Measurements from ENCODE around the gene COL1A2. TPM values are rescaled to one million over a fixed set of nuclear protein-coding genes. Genes with fewer than 3 reads are reported as not detected.

The COL1A2 gene
- total RNA-seq, 2 donors from 2014 or later = not detected

DNA sequence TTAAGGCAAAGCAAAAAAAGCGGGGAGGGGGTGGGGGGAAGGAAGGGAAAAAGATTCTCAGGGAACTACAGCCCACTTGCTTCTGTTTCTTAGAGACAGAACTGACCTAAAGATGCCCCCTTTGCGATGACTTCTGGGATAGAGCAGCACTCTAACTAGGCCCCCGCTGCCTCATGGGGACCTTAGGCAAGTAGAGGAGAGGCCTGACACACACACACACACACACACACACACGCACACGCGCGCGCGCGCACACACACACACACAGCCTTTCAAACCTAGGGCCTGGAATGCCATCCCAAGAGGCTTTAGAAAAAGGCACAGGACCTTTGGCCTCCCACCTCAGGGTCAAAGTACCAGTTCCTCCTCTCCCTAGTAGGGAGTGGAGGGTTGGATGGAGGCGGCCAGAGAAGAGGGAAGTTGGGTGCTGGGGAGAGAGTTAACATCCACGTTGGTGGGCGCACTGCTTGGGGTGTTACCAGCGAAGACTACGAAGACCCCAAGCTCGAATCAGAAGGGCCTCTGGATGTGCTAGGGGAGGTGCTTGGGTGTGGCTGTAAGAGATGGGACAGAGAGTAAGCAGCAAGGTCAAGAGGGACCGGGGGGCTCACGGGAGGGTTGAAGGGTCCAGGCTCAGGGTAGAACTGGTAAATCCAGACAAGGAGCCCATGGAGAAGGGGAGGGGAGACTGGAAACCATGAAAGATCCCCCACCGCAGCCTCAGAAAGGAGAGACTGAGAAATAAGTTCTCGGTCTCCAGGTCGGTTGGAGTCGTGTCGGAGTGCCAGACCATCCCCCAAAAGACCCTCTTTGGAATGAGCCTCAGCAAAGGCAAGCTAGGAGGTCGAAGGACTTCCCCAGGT, 1.2 kb upstream of the COL1A2 start:
- ATAC-seq (replicated peaks) = no peak
- H3K27me3 Mint-ChIP-seq = peaks cover 42% of the 10 kb centered on the region
- H3K4me3 Mint-ChIP-seq = no peak overlapping the region
- no peaks in the 10 kb centered on the region for H3K36me3 Mint-ChIP-seq (ENCODE audit: low read depth)
- H3K4me1 Mint-ChIP-seq = peaks cover 5% of the 10 kb centered on the region
- no peaks in the 10 kb centered on the region for H3K9me3 Mint-ChIP-seq
- H3K27ac Mint-ChIP-seq = no peak overlapping the region

DNA sequence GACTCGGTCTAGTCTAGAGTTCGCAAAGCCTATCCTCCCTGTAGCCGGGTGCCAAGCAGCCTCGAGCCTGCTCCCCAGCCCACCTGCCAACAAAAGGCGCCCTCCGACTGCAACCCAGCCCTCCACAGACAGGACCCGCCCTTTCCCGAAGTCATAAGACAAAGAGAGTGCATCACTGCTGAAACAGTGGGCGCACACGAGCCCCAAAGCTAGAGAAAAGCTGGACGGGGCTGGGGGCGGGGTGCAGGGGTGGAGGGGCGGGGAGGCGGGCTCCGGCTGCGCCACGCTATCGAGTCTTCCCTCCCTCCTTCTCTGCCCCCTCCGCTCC, 622 bp upstream of the COL1A2 start:
- Mint-ChIP-seq H3K4me3 (no peak overlapping the region), H3K27me3 (peaks cover 46% of the 10 kb centered on the region), H3K36me3 (ENCODE audit: low read depth) (no peaks in the 10 kb centered on the region), H3K27ac (no peak overlapping the region), H3K4me1 (peaks cover 5% of the 10 kb centered on the region), H3K9me3 (no peaks in the 10 kb centered on the region)
- ATAC-seq (replicated peaks) = no peak

DNA sequence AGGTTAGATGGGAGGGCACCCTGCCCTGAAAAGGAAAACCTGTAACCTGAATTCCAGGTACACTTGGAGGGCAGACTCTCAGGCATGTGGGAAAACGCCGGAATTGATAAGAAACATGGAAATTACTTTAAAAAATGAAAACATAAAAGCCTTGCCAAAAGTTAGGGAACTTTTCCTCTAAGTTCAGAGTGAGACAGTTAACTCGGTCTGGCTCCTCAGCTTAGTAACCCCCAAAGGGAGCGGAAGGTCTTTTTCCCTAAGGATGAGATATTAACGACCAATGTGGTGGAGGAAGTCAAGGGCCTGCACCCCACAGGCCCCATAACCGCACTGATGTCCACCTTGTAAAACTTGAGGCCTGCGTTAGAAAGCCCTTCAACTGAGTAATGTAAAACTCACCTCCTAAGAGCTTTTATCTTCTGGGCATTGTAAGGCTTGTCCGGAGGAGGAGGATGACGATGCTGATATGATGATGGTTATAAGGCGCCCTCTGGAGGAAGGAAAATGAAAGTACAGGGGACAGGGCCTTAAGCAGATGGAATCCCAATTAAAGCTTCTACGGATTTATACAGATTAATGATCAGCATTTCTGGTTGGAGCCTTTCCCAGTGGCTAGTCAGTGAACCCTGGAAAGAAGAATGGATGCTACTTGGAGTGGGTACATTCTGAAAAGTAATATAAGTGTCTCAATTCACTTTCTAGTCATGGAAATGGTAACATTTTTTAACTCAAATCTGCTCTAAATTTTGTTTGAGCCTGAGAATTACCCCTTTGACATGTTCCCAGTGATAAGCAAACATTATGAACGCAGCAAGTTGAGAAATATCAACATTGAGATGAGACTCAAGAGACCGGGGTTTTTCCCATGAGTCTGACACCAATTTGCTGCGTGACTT, 694 bp downstream of the COL1A2 start:
- H3K27ac Mint-ChIP-seq = no peak overlapping the region
- H3K4me1 Mint-ChIP-seq = peaks cover 5% of the 10 kb centered on the region
- peak overlapping the region; percentile 46 for H3K4me3 Mint-ChIP-seq
- peak; percentile 75 for ATAC-seq (replicated peaks)
- no peaks in the 10 kb centered on the region for H3K9me3 Mint-ChIP-seq
- H3K27me3 Mint-ChIP-seq = peaks cover 41% of the 10 kb centered on the region
- no peaks in the 10 kb centered on the region for H3K36me3 Mint-ChIP-seq (ENCODE audit: low read depth)

DNA sequence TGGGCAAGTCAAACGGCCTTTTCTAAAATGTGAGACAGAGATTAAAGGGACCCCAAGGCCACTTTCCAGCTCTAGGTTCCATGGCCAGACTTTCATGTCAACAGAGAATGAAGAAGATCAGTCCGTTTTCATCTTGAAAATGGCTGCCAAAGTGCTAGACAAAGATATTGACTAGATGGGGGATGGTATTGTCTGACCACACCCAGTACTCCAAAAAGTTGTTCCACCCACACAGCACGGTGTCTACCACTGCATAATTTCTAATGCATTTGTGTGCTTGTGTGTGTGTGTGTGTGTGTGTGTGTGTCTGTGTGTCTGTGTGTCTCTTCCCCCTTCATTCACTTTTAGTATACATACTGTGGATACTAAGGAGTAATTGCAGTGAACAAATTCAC, 1.3 kb downstream of the COL1A2 start:
- Mint-ChIP-seq H3K36me3 (ENCODE audit: low read depth) (no peaks in the 10 kb centered on the region), H3K4me3 (no peak overlapping the region), H3K4me1 (peaks cover 5% of the 10 kb centered on the region)

DNA sequence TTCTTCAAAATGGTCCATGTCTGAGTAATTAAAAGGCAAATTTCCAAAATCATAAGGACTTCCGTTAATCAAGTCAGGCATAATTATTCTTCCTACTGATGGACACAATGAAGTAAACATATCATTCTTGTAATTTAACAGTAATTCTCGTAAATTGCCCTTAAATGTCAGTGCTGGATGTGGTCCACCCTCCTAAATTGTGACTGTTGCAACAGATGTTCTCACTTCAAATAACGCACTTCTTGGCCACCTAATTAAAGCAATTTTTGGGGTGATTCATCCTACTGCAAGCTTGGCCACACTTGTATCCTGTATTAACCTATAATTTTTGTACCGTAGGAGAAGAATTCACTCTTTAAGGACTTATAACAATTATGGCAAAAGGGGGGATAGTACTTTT, 1.9 kb downstream of the COL1A2 start:
- Mint-ChIP-seq H3K4me3 (no peak overlapping the region), H3K36me3 (ENCODE audit: low read depth) (no peaks in the 10 kb centered on the region), H3K9me3 (no peaks in the 10 kb centered on the region), H3K27me3 (peaks cover 47% of the 10 kb centered on the region), H3K4me1 (peaks cover 5% of the 10 kb centered on the region), H3K27ac (no peak overlapping the region)
- ATAC-seq (replicated peaks) = no peak

More for the DNA sequence above, 1.3 kb downstream of the COL1A2 start:
- H3K27ac Mint-ChIP-seq = no peak overlapping the region
- H3K9me3 Mint-ChIP-seq = no peaks in the 10 kb centered on the region
- no peak for ATAC-seq (replicated peaks)
- peaks cover 46% of the 10 kb centered on the region for H3K27me3 Mint-ChIP-seq

DNA sequence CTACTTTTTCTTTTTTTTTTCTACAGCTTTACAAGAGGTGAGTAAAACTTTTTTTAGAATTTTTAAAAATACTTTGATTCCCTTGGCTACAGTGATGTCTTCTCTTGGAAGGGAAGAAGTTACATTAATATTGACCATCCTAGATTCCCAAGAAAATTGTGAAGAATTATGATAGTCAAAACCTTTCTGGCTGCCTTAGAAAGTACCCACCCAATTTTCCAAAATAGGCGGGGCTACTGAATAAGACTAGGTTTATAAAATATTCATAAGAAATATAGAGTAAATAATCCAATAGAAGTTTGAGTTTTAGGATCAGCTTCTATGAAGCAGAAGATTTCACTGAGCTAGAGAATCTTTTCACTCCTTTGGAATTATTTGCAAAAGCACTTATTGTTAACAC, 3.0 kb downstream of the COL1A2 start:
- H3K27ac Mint-ChIP-seq = no peak overlapping the region
- no peaks in the 10 kb centered on the region for H3K9me3 Mint-ChIP-seq
- H3K4me3 Mint-ChIP-seq = no peak overlapping the region
- peaks cover 5% of the 10 kb centered on the region for H3K4me1 Mint-ChIP-seq
- H3K36me3 Mint-ChIP-seq (ENCODE audit: low read depth) = no peaks in the 10 kb centered on the region
- H3K27me3 Mint-ChIP-seq = peaks cover 45% of the 10 kb centered on the region
- no peak for ATAC-seq (replicated peaks)

DNA sequence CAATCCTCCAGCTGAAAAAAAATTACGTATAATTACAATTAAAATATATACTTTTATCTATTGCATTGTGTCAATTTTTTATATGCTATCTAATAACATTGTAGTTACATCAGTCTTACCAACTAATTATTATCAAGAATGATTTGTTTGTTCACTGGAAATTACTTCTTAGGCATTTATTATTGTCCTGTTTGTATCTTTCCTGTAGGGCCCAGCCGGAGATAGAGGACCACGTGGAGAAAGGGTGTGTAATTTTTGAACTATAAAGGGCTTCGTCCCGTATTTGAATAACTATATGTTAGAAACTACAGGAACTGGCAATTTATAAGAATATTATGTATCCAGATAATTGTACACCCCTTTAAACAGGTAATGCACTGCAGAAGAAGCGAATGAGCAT, 4.1 kb downstream of the COL1A2 start:
- peaks cover 43% of the 10 kb centered on the region for H3K27me3 Mint-ChIP-seq
- ATAC-seq (replicated peaks) = no peak
- no peaks in the 10 kb centered on the region for H3K9me3 Mint-ChIP-seq
- H3K4me3 Mint-ChIP-seq = no peak overlapping the region
- no peak overlapping the region for H3K27ac Mint-ChIP-seq
- no peaks in the 10 kb centered on the region for H3K36me3 Mint-ChIP-seq (ENCODE audit: low read depth)
- peaks cover 5% of the 10 kb centered on the region for H3K4me1 Mint-ChIP-seq

DNA sequence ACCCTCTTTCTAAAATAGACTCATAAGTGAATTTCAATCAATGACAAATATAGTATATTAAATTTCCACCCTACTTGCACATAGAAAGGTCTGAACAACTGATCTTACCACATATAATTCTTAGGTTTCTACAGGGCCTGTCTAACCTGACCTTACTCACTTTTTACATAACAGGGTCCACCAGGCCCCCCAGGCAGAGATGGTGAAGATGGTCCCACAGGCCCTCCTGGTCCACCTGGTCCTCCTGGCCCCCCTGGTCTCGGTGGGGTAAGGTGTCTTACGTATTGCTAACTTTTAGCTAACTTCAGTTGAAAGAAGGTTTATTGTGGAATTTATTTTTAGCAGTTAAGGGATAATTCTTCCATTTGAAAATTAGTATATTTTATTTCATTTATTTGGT, 5.3 kb downstream of the COL1A2 start:
- H3K4me1 Mint-ChIP-seq = peaks cover 2% of the 10 kb centered on the region

DNA sequence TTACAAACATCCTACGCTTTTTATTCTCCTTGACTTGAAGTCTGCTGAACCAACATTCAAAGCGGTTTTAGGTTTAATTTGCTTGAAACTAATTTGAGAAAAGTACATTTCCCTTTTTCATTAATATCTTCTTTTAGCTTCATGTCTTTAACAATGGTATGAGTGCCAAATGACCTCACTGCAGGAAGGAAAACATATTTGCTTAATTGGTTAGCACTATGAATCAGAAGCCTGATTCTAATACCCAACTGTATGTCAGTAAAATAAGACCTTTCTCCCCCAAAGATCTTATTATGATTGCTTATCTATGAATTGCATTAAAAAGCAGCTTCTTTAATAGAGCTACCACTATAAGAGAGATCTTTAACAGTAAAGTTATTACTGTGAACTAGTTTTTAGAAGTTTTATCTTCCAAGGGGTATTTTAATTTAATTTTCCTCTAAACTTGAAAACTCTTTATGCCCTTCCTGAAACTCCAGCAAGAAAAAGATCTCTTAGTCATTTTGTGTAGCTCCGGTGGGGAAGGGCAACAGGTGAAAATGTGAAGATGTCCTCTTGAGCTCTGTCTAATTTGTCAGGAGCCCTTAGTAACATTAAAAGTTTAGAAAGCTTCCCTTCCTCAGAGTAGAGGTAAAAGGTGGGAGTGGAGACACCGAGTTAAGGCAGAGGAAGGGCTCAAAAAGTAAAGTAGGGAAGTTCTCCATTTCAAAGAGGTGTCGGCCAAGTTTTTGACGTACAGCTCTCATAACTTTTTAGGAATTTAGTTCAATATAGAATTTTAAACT, 6.1 kb downstream of the COL1A2 start:
- no peak for ATAC-seq (replicated peaks)
- H3K9me3 Mint-ChIP-seq = no peaks in the 10 kb centered on the region
- H3K4me3 Mint-ChIP-seq = no peak overlapping the region
- no peak overlapping the region for H3K27ac Mint-ChIP-seq
- H3K36me3 Mint-ChIP-seq (ENCODE audit: low read depth) = no peaks in the 10 kb centered on the region
- H3K27me3 Mint-ChIP-seq = peaks cover 33% of the 10 kb centered on the region
- H3K4me1 Mint-ChIP-seq = no peaks in the 10 kb centered on the region

More for the DNA sequence above, 5.3 kb downstream of the COL1A2 start:
- Mint-ChIP-seq H3K9me3 (no peaks in the 10 kb centered on the region), H3K4me3 (no peak overlapping the region), H3K36me3 (ENCODE audit: low read depth) (no peaks in the 10 kb centered on the region), H3K27me3 (peaks cover 41% of the 10 kb centered on the region), H3K27ac (no peak overlapping the region)
- no peak for ATAC-seq (replicated peaks)

DNA sequence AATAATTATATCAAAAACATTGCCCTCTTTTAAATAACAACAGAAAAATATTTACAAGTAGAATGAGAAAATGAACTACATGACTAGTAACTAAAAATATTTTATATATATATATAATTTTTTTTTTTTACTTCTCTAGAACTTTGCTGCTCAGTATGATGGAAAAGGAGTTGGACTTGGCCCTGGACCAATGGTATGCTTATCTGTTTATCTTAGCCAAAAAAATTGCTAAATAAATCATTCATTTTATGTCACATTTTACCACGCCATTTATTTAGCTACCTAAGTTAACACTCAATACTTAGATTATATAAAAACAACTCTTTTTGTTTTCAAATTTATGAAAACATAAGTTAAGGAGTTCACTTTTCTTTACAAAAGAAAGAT, 6.7 kb downstream of the COL1A2 start:
- ATAC-seq (replicated peaks) = no peak
- no peak overlapping the region for H3K4me3 Mint-ChIP-seq
- H3K4me1 Mint-ChIP-seq = no peaks in the 10 kb centered on the region
- H3K9me3 Mint-ChIP-seq = no peaks in the 10 kb centered on the region
- no peak overlapping the region for H3K27ac Mint-ChIP-seq
- peaks cover 28% of the 10 kb centered on the region for H3K27me3 Mint-ChIP-seq
- H3K36me3 Mint-ChIP-seq (ENCODE audit: low read depth) = no peaks in the 10 kb centered on the region

DNA sequence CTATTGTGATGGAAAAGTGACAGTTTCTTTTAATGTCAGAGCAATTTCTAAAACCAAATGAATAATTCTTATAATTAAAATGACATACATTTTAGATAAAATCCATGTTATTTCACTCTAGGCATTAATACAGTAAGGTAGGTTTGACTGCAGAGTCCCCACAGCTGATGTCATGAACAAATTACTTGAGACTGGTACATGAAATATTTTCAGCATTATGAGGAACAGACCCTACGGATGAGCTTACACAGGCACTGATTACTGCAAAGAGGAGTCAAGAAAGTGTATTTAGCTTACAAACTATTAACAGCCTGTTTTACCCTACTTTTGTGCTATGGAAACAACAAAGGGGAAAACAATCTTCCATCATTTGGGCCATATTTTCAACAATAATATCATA, 8.9 kb downstream of the COL1A2 start:
- Mint-ChIP-seq H3K4me1 (no peaks in the 10 kb centered on the region), H3K9me3 (no peaks in the 10 kb centered on the region)

DNA sequence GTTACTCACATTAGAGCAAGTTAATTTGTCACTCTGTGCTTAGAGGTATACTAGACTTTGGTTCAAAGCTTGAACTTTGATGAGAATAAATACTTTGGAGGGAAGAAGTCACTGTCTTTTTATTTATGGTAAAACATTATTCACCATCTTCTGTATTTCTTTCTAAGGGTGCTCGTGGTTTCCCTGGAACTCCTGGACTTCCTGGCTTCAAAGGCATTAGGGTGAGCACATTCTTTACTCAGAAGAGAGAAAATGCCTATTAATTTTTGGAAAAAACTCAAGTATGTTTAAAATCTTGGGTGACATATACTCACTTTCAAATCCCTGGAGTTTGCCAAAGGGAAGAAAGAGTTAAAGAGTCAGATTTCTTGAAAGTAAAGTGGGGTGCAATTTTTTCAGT, 10.8 kb downstream of the COL1A2 start:
- Mint-ChIP-seq H3K4me3 (no peak overlapping the region), H3K4me1 (no peaks in the 10 kb centered on the region), H3K27me3 (peaks cover 18% of the 10 kb centered on the region), H3K36me3 (ENCODE audit: low read depth) (no peaks in the 10 kb centered on the region), H3K9me3 (no peaks in the 10 kb centered on the region), H3K27ac (no peak overlapping the region)
- no peak for ATAC-seq (replicated peaks)

More for the DNA sequence above, 8.9 kb downstream of the COL1A2 start:
- ATAC-seq (replicated peaks) = no peak
- Mint-ChIP-seq H3K4me3 (no peak overlapping the region), H3K27me3 (peaks cover 25% of the 10 kb centered on the region), H3K36me3 (ENCODE audit: low read depth) (no peaks in the 10 kb centered on the region), H3K27ac (no peak overlapping the region)

DNA sequence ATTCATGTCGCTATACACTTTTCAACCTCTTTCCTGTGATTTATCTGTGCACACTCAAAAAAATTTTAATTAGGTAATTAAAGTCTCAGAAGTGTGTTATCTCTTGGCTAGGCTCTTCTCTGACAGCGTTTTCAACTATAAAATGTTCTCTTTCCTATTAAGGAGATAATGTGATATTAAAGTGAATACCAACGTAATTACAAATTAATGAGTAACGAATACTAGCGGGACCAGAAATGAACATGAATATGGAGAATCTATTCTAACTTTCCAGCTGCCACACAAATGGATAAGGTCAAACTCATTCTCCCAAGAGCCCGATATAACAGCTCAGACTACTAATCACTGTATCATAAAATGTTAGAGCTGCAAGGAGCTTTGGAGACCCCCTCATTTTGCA, 12.0 kb downstream of the COL1A2 start:
- Mint-ChIP-seq H3K9me3 (no peaks in the 10 kb centered on the region), H3K27me3 (peaks cover 12% of the 10 kb centered on the region), H3K36me3 (ENCODE audit: low read depth) (no peaks in the 10 kb centered on the region), H3K27ac (no peak overlapping the region), H3K4me1 (no peaks in the 10 kb centered on the region), H3K4me3 (no peak overlapping the region)
- no peak for ATAC-seq (replicated peaks)

DNA sequence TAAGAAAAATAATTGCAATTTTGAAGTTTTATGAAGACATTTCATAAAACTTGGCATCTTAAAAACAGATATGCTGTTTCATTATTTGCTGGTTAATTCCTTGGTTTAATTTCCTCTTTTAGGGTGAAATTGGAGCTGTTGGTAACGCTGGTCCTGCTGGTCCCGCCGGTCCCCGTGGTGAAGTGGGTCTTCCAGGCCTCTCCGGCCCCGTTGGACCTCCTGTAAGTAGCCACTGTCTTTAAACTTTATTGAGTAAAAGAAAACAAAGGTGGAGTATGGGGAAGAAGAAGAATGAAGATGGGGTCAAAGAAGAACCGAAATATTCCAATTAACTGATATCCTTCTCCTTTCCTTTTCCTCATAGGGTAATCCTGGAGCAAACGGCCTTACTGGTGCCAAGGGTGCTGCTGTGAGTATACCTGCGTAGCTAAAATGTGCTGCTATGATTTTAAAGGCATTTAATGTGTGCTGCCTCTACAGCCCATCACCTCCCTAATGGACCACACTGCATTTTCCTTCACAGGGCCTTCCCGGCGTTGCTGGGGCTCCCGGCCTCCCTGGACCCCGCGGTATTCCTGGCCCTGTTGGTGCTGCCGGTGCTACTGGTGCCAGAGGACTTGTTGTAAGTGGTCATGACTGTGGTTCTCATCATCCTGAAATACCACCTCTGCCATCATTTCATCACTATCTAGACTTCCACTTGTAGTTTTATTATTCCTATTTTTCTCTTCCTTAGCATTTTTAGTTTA, 14.7 kb downstream of the COL1A2 start:
- no peak overlapping the region for H3K4me3 Mint-ChIP-seq
- no peak for ATAC-seq (replicated peaks)
- peaks cover 9% of the 10 kb centered on the region for H3K27me3 Mint-ChIP-seq
- no peaks in the 10 kb centered on the region for H3K9me3 Mint-ChIP-seq
- no peak overlapping the region for H3K27ac Mint-ChIP-seq
- no peaks in the 10 kb centered on the region for H3K36me3 Mint-ChIP-seq (ENCODE audit: low read depth)
- no peaks in the 10 kb centered on the region for H3K4me1 Mint-ChIP-seq

Data from activated T-helper 17 cell treated with anti-CD3 and anti-CD28 coated beads, Interleukin-2, amount 50 U/mL, for 72 hours (primary cell).